Astrocyte (in vitro differentiated cells and primary cell): ENCODE data around the gene JAZF1.

ENCODE experiments used
- CTCF ChIP-seq: IDR thresholded peaks from 2 replicates; pipeline ENCODE4 v1.5.1; 2011; ENCODE audit warnings: low read depth, mild to moderate bottlenecking, inconsistent platforms, low read length, moderate library complexity; ENCODE audit not compliant: insufficient read depth
- EZH2 ChIP-seq: IDR thresholded peaks from 2 replicates; pipeline ENCODE4 v1.6.1; 2012; ENCODE audit warnings: mild to moderate bottlenecking, low read length, inconsistent platforms; ENCODE audit not compliant: insufficient read depth

GRCh38 chr7:27966219-27966780, 214.3 kb downstream of the JAZF1 start:
- TF ChIP-seq EZH2 (no peak), CTCF (no peak)
